HepG2 (cell line): ENCODE data around the gene IL6ST. TPM values are rescaled to one million over a fixed set of nuclear protein-coding genes. Genes with fewer than 3 reads are reported as not detected.
A peak's percentile ranks its signal among the peaks of the same experiment; 100 is the strongest.

ENCODE experiments used
- ATAC-seq: fragments of 200-7000 bp; cut with Tn5 transposase; 3 replicates; pipeline ENCODE4 v1.9.1; 2020; ENCODE audit warnings: mild to moderate bottlenecking, moderate library complexity
- BruUV-seq: library from RNA; stranded (reverse); fragments of 400-500 nt; replicated peaks from 2 replicates; lab custom pipeline; 2021; lab: Mats Ljungman, UMichigan
- CTCF ChIA-PET: fragments of 300-600 bp; formaldehyde crosslinking; extraction: SDS; loops from one replicate; lab custom pipeline; 2021; ENCODE audit warnings: low total read pairs, inconsistent platforms, low intra/inter-chr PET ratio; lab: Yijun Ruan, JAX
- POLR2A ChIA-PET: fragments of 350-600 bp; sonication (Branson Sonifier 250); formaldehyde crosslinking; loops from one replicate; lab custom pipeline; 2020; ENCODE audit warnings: antibody characterized with exemption, inconsistent platforms; lab: Yijun Ruan, JAX
- DNase-seq: peaks from one replicate; pipeline ENCODE4 v3.0.0-alpha.2; 2015; ENCODE audit warnings: low spot score
- FAIRE-seq: peaks from 3 replicates; lab custom pipeline; 2011; peaks lifted over from hg19 to GRCh38; lab: Jason Lieb, UNC
- H2AFZ ChIP-seq: one replicate; pipeline ENCODE4 v1.6.1; 2011; ENCODE audit warnings: low read length, inconsistent platforms
- H3K27ac ChIP-seq: fragments of 300-600 bp; 3 replicates; pipeline ENCODE4 v1.8.0; 2011; ENCODE audit warnings: mixed run types, mild to moderate bottlenecking, mixed read lengths, low read length, inconsistent platforms; ENCODE audit not compliant: insufficient read depth; ENCODE audit errors: extremely low read length
- H3K27me3 ChIP-seq, 2 experiments: fragments of 200-600 bp in 1 of 2; 2 replicates in 1 of 2; 3 replicates in 1 of 2; pipeline versions ENCODE4 v1.6.0 to v1.8.0; 2011; ENCODE audit warnings: low read length in 2 of 2, mild to moderate bottlenecking in 2 of 2, moderate library complexity in 2 of 2, inconsistent platforms in 1 of 2; ENCODE audit not compliant: insufficient read depth in 2 of 2, control insufficient read depth in 1 of 2
- H3K36me3 ChIP-seq, 2 experiments: fragments of 200-600 bp in 1 of 2; replicated peaks in 1 of 2; 2 replicates in 1 of 2; 3 replicates in 1 of 2; pipeline versions ENCODE4 v1.5.1 to v1.8.0; 2011; ENCODE audit warnings: low read length in 2 of 2, inconsistent platforms in 1 of 2; ENCODE audit not compliant: insufficient read depth in 2 of 2, control insufficient read depth in 1 of 2
- H3K4me1 ChIP-seq: 2 replicates; pipeline ENCODE4 v1.5.1; 2012; ENCODE audit warnings: low read length, inconsistent platforms; ENCODE audit not compliant: insufficient read depth
- H3K4me2 ChIP-seq: 2 replicates; pipeline ENCODE4 v1.6.0; 2011; ENCODE audit warnings: low read depth, low read length, inconsistent platforms
- H3K4me3 ChIP-seq, 3 experiments: fragments of 200-600 bp in 1 of 3; sonication (generic), shearing (Covaris generic) in 1 of 3; replicated peaks in 1 of 3; 2 replicates each; pipeline ENCODE4 v1.5.1; 2011 to 2016; ENCODE audit warnings: low read length in 3 of 3, inconsistent platforms in 2 of 3, low read depth in 2 of 3, mild to moderate bottlenecking in 2 of 3, control low read depth in 1 of 3, mixed read lengths in 1 of 3; ENCODE audit not compliant: insufficient read depth in 1 of 3
- H3K79me2 ChIP-seq: one replicate; pipeline ENCODE4 v1.6.1; 2011; ENCODE audit warnings: low read length, inconsistent platforms; ENCODE audit not compliant: insufficient read depth
- H3K9ac ChIP-seq: 2 replicates; pipeline ENCODE4 v1.6.0; 2011; ENCODE audit warnings: mild to moderate bottlenecking, low read depth, low read length, inconsistent platforms; ENCODE audit not compliant: insufficient read depth
- H3K9me3 ChIP-seq: 2 replicates; pipeline ENCODE4 v1.5.1; 2012; ENCODE audit warnings: mild to moderate bottlenecking, low read length
- H4K20me1 ChIP-seq: 2 replicates; pipeline ENCODE4 v1.6.0; 2011; ENCODE audit warnings: inconsistent platforms, mild to moderate bottlenecking, low read length, moderate library complexity; ENCODE audit not compliant: insufficient read depth
- FOSL2 ChIP-seq: sonication (generic); formaldehyde crosslinking; IDR thresholded peaks from 2 replicates; pipeline ENCODE4 v1.4.0; 2020; ENCODE audit warnings: missing genetic modification reagents
- GPBP1L1 ChIP-seq: sonication (generic); formaldehyde crosslinking; IDR thresholded peaks from 2 replicates; pipeline ENCODE4 v1.5.0; 2020; ENCODE audit warnings: mild to moderate bottlenecking, missing genetic modification reagents
- NR2F2 ChIP-seq: IDR thresholded peaks from 2 replicates; pipeline ENCODE4 v1.6.1; 2012; ENCODE audit warnings: low read depth, inconsistent platforms, borderline replicate concordance
- NR2F6 ChIP-seq, 2 experiments: IDR thresholded peaks; 2 replicates each; pipeline ENCODE4 v1.6.1; 2016; ENCODE audit warnings: antibody characterized with exemption in 1 of 2, mild to moderate bottlenecking in 1 of 2
- RARA ChIP-seq: IDR thresholded peaks from 2 replicates; pipeline ENCODE4 v1.6.1; 2016; ENCODE audit warnings: missing genetic modification reagents, missing compliant biosample characterization
- SAP130 ChIP-seq: IDR thresholded peaks from 2 replicates; pipeline ENCODE4 v1.6.1; 2016; ENCODE audit warnings: low read depth
- ZMYM4 ChIP-seq: sonication (generic); formaldehyde crosslinking; IDR thresholded peaks from 2 replicates; pipeline ENCODE4 v1.8.1; 2023; ENCODE audit warnings: mild to moderate bottlenecking, missing genetic modification reagents
- ZNF383 ChIP-seq: sonication (generic); formaldehyde crosslinking; IDR thresholded peaks from 2 replicates; pipeline ENCODE4 v1.4.0; 2020; ENCODE audit warnings: missing genetic modification reagents, mild to moderate bottlenecking, borderline replicate concordance
- ZNF501 ChIP-seq: sonication (generic); formaldehyde crosslinking; IDR thresholded peaks from 2 replicates; pipeline ENCODE4 v1.5.1; 2020; ENCODE audit warnings: mild to moderate bottlenecking, moderate library complexity, missing genetic modification reagents
- WGBS: methylation state at CpG from one replicate; pipeline ENCODE4 v1.1.6; 2017; ENCODE audit warnings: low lambda C conversion rate; 5-methylcytosine and 5-hydroxymethylcytosine counted together
- in situ Hi-C: cut with HindIII; loops from 2 replicates; pipeline ENCODE4 v1.10.0; 2017; ENCODE audit warnings: low pct_unique_long_range_greater_than_20kb; ENCODE audit not compliant: extremely low pct_ligation_motif_present
- intact Hi-C: fragments of 100-400 bp; cut with micrococcal nuclease; formaldehyde crosslinking; loops from one replicate; pipeline ENCODE4 v1.10.0; 2022; ENCODE audit not compliant: unreplicated experiment
- polyA plus RNA-seq, 8 experiments: library from polyadenylated mRNA; depleted of rRNA in 3 of 8; stranded (reverse) in 7 of 8; unstranded in 1 of 8; fragments of >200 nt; fragmentation: Illumina TruSeq in 4 of 8; extraction: Trizol in 4 of 8; gene quantifications; 2 replicates each; pipeline versions ENCODE4 v1.2.1 to v1.2.3, GENCODE V29; 2011 to 2016; ENCODE audit warnings: low read depth in 4 of 8, missing spikeins in 1 of 8, mixed read lengths in 1 of 8; ENCODE audit not compliant: insufficient read depth in 1 of 8
- total RNA-seq, 5 experiments: library from RNA; depleted of rRNA; stranded (reverse); fragments of >200 nt; fragmentation: Illumina TruSeq; extraction: Trizol; gene quantifications; 2 replicates each; pipeline ENCODE4 v1.2.3, GENCODE V29; 2016; ENCODE audit warnings: low read depth in 1 of 5
- TF ChIP-seq, protein P1 (sequence below): sonication (generic); formaldehyde crosslinking; IDR thresholded peaks from 2 replicates; pipeline ENCODE4 v1.8.1; 2023; ENCODE audit warnings: mild to moderate bottlenecking, missing genetic modification reagents
- TF ChIP-seq, protein P2 (sequence below): IDR thresholded peaks from 2 replicates; pipeline ENCODE4 v1.6.1; 2016; ENCODE audit warnings: low read depth, control low read depth
- TF ChIP-seq, protein P3 (sequence below): sonication (generic); IDR thresholded peaks from 2 replicates; pipeline ENCODE4 v1.6.1; 2016; ENCODE audit warnings: low read depth, borderline replicate concordance

Gene IL6ST
- total and polyA plus RNA-seq, 2 of the 13 experiments (the other 11 are each of a cell fraction or from before 2014, with no cell fraction given) = 66.6 to 166 TPM

GRCh38 chr5:55919625-55920024 is 75.1 kb downstream of the IL6ST start (continued):
- no peak for TF ChIP-seq FOSL2 (CRISPR knock-in tag)
- TF ChIP-seq GPBP1L1 (CRISPR knock-in tag) = no peak
- TF ChIP-seq, all 625 proteins: peak for 0

- BruUV-seq = no TSS peak
- no peaks in the 10 kb centered on the region for H3K9me3 ChIP-seq
- no peaks in the 10 kb centered on the region; a peak in 3 of 5 replicates for H3K27me3 ChIP-seq
- H3K9ac ChIP-seq = no peak overlapping the region
- H3K4me1 ChIP-seq = peaks cover 69% of the 10 kb centered on the region
- no peaks in the 10 kb centered on the region for H3K79me2 ChIP-seq
- peak overlapping the region in 1 of 3 experiments; percentile 24; a peak in 1 of 6 replicates for H3K4me3 ChIP-seq
- no peak overlapping the region for H3K27ac ChIP-seq
- 80% methylated on average over 12 of the region's 17 CpGs for WGBS
- H2AFZ ChIP-seq = no peak overlapping the region
- DNase-seq (no peak), ATAC-seq (peak; percentile 77), FAIRE-seq (no peak)
- POLR2A ChIA-PET = no interaction called here
- no peaks in the 10 kb centered on the region for H4K20me1 ChIP-seq
- H3K36me3 ChIP-seq = no peaks in the 10 kb centered on the region
- H3K4me2 ChIP-seq = peak overlapping the region; percentile 52
- CTCF ChIA-PET = no interaction called here
- intact Hi-C loops = no loop called here
- in situ Hi-C loops = no loop called here
- TF ChIP-seq NR2F2 (0 out of 2 replicates have a peak, but pooled peaks have one; percentile 21), RARA (CRISPR knock-in tag) (0 out of 2 replicates have a peak, but pooled peaks have one; percentile 21), SAP130 (CRISPR knock-in tag) (peak; percentile 46; the same call in 1 of the 2 replicates), ZNF383 (CRISPR knock-in tag) (no peak), ZNF501 (CRISPR knock-in tag) (peak; percentile 47; the same call in 1 of the 2 replicates), NR2F6 (IDR thresholded peaks at IDR 0.05) (peak; percentile 82), NR2F6 (CRISPR knock-in tag; IDR thresholded peaks at IDR 0.05) (peak; percentile 74), ZMYM4 (CRISPR knock-in tag) (0 out of 2 replicates have a peak, but pooled peaks have one; percentile 16)
- TF ChIP-seq, protein P1, sequence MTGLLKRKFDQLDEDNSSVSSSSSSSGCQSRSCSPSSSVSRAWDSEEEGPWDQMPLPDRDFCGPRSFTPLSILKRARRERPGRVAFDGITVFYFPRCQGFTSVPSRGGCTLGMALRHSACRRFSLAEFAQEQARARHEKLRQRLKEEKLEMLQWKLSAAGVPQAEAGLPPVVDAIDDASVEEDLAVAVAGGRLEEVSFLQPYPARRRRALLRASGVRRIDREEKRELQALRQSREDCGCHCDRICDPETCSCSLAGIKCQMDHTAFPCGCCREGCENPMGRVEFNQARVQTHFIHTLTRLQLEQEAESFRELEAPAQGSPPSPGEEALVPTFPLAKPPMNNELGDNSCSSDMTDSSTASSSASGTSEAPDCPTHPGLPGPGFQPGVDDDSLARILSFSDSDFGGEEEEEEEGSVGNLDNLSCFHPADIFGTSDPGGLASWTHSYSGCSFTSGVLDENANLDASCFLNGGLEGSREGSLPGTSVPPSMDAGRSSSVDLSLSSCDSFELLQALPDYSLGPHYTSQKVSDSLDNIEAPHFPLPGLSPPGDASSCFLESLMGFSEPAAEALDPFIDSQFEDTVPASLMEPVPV = no peak
- TF ChIP-seq, protein P2, sequence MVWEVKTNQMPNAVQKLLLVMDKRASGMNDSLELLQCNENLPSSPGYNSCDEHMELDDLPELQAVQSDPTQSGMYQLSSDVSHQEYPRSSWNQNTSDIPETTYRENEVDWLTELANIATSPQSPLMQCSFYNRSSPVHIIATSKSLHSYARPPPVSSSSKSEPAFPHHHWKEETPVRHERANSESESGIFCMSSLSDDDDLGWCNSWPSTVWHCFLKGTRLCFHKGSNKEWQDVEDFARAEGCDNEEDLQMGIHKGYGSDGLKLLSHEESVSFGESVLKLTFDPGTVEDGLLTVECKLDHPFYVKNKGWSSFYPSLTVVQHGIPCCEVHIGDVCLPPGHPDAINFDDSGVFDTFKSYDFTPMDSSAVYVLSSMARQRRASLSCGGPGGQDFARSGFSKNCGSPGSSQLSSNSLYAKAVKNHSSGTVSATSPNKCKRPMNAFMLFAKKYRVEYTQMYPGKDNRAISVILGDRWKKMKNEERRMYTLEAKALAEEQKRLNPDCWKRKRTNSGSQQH (CRISPR knock-in tag) = 0 out of 2 replicates have a peak, but pooled peaks have one; percentile 29
- TF ChIP-seq, protein P3, sequence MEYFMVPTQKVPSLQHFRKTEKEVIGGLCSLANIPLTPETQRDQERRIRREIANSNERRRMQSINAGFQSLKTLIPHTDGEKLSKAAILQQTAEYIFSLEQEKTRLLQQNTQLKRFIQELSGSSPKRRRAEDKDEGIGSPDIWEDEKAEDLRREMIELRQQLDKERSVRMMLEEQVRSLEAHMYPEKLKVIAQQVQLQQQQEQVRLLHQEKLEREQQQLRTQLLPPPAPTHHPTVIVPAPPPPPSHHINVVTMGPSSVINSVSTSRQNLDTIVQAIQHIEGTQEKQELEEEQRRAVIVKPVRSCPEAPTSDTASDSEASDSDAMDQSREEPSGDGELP = peak; percentile 92
Measured at GRCh38 chr5:55918087-55919035, 76.4 kb downstream of the IL6ST start.
